Measurements from ENCODE around the gene HAUS7. TPM values are rescaled to one million over a fixed set of nuclear protein-coding genes. Genes with fewer than 3 reads are reported as not detected.

HAUS7 gene
- total RNA-seq, 1 experiment from 2014 or later = 46.5 TPM

DNA sequence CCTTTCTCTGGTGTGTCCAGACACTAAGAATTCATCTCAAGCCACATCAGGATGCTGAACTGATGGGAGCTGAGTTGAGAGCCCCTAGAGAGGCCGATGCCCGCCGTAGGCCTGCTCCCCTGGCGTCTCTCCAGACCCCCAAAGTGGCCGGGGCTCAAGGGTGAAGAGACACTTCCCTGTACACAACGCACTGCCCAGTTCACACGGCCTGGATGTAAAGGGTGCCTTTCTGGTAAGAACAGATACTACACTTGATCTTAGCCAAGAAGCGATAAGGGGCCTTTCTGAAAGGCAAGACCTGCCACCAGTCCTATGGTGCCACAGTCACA, 19.5 kb downstream of the HAUS7 start:
- H3K4me3 Mint-ChIP-seq = no peak overlapping the region
- no peaks in the 10 kb centered on the region for H3K27me3 Mint-ChIP-seq (ENCODE audit: low read depth)
- ChIA-PET POLR2A (no interaction called here), CTCF (no interaction called here)
- TF ChIP-seq NR3C1 (CRISPR knock-in tag; conservative IDR thresholded peaks at IDR 0.05; ENCODE audit: low read depth) (no peak), ETV6 (CRISPR knock-in tag; IDR thresholded peaks at IDR 0.05) (no peak), ZNF396 (CRISPR knock-in tag; IDR thresholded peaks at IDR 0.05; ENCODE audit: borderline replicate concordance) (no peak), TCF7 (CRISPR knock-in tag; IDR thresholded peaks at IDR 0.05; ENCODE audit: low read depth) (no peak), CBFB (CRISPR knock-in tag; IDR thresholded peaks at IDR 0.05; ENCODE audit: low read depth) (no peak), NFATC4 (CRISPR knock-in tag; IDR thresholded peaks at IDR 0.05) (no peak), NR1H2 (CRISPR knock-in tag; IDR thresholded peaks at IDR 0.05) (no peak)
- TF ChIP-seq, protein P1, sequence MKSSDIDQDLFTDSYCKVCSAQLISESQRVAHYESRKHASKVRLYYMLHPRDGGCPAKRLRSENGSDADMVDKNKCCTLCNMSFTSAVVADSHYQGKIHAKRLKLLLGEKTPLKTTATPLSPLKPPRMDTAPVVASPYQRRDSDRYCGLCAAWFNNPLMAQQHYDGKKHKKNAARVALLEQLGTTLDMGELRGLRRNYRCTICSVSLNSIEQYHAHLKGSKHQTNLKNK (CRISPR knock-in tag; IDR thresholded peaks at IDR 0.05) = no peak
- TF ChIP-seq, protein P2, sequence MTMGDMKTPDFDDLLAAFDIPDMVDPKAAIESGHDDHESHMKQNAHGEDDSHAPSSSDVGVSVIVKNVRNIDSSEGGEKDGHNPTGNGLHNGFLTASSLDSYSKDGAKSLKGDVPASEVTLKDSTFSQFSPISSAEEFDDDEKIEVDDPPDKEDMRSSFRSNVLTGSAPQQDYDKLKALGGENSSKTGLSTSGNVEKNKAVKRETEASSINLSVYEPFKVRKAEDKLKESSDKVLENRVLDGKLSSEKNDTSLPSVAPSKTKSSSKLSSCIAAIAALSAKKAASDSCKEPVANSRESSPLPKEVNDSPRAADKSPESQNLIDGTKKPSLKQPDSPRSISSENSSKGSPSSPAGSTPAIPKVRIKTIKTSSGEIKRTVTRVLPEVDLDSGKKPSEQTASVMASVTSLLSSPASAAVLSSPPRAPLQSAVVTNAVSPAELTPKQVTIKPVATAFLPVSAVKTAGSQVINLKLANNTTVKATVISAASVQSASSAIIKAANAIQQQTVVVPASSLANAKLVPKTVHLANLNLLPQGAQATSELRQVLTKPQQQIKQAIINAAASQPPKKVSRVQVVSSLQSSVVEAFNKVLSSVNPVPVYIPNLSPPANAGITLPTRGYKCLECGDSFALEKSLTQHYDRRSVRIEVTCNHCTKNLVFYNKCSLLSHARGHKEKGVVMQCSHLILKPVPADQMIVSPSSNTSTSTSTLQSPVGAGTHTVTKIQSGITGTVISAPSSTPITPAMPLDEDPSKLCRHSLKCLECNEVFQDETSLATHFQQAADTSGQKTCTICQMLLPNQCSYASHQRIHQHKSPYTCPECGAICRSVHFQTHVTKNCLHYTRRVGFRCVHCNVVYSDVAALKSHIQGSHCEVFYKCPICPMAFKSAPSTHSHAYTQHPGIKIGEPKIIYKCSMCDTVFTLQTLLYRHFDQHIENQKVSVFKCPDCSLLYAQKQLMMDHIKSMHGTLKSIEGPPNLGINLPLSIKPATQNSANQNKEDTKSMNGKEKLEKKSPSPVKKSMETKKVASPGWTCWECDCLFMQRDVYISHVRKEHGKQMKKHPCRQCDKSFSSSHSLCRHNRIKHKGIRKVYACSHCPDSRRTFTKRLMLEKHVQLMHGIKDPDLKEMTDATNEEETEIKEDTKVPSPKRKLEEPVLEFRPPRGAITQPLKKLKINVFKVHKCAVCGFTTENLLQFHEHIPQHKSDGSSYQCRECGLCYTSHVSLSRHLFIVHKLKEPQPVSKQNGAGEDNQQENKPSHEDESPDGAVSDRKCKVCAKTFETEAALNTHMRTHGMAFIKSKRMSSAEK (CRISPR knock-in tag; IDR thresholded peaks at IDR 0.05; ENCODE audit: borderline replicate concordance) = no peak
- TF ChIP-seq, protein P3, sequence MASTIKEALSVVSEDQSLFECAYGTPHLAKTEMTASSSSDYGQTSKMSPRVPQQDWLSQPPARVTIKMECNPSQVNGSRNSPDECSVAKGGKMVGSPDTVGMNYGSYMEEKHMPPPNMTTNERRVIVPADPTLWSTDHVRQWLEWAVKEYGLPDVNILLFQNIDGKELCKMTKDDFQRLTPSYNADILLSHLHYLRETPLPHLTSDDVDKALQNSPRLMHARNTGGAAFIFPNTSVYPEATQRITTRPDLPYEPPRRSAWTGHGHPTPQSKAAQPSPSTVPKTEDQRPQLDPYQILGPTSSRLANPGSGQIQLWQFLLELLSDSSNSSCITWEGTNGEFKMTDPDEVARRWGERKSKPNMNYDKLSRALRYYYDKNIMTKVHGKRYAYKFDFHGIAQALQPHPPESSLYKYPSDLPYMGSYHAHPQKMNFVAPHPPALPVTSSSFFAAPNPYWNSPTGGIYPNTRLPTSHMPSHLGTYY (CRISPR knock-in tag; IDR thresholded peaks at IDR 0.05) = no peak
- TF ChIP-seq, protein P4, sequence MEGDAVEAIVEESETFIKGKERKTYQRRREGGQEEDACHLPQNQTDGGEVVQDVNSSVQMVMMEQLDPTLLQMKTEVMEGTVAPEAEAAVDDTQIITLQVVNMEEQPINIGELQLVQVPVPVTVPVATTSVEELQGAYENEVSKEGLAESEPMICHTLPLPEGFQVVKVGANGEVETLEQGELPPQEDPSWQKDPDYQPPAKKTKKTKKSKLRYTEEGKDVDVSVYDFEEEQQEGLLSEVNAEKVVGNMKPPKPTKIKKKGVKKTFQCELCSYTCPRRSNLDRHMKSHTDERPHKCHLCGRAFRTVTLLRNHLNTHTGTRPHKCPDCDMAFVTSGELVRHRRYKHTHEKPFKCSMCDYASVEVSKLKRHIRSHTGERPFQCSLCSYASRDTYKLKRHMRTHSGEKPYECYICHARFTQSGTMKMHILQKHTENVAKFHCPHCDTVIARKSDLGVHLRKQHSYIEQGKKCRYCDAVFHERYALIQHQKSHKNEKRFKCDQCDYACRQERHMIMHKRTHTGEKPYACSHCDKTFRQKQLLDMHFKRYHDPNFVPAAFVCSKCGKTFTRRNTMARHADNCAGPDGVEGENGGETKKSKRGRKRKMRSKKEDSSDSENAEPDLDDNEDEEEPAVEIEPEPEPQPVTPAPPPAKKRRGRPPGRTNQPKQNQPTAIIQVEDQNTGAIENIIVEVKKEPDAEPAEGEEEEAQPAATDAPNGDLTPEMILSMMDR (IDR thresholded peaks at IDR 0.05) = no peak
- DNase-seq (ENCODE audit: low spot score) = no peak
- H3K27ac Mint-ChIP-seq = no peak overlapping the region
- H3K9me3 Mint-ChIP-seq = no peaks in the 10 kb centered on the region
- peaks cover 3% of the 10 kb centered on the region for H3K36me3 Mint-ChIP-seq
- H3K4me1 Mint-ChIP-seq = no peaks in the 10 kb centered on the region
- no peak for ATAC-seq

DNA sequence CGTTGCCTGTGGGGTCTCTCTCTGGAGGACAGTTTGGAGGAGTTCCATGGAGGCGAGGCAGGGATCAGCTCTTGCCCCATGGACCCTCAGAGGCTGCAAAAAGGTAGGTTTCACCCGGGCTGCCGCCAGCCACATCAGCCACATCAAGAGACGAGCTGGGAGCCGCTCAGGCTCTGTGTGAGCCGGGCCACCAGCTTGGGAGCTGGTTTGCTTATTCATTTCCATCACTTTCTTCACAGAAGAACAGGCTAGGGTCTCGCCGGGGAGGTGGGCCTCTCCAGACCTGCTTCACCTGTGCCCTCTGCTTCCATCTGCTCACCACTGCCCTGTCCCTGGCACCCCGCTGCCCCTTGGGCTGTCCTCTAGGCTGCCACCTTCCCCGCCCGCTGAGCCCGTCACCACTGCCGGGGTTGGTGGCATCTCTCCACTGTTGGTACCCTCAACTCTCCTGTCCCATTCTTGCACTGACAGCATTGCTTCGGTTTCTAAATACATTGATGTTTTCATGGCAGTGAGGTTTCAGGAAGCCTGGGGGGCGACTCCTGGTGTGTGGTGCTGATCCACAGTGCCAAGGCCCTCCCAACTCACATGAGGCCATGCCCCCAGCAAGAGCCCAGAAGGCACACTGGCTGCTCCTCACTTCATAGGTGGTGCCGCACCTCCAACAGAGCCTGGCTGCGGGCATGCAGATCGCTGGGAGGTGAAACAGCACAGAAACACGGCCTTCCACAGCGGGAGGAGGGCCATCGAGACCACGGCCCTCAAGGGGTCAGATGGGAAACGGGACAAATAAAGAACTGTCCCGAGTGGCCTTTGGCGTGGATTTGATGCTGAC, 20.0 kb downstream of the HAUS7 start:
- CTCF ChIA-PET = interaction anchor here (0.8 kb wide), 1 partner anchor 44 kb away, joined by 3 read pairs; the partner anchor contains the start of gene BGN
- Mint-ChIP-seq H3K27ac (no peak overlapping the region), H3K27me3 (ENCODE audit: low read depth) (no peaks in the 10 kb centered on the region), H3K4me1 (no peaks in the 10 kb centered on the region), H3K4me3 (no peak overlapping the region), H3K9me3 (no peaks in the 10 kb centered on the region), H3K36me3 (peaks cover 3% of the 10 kb centered on the region)
- no peak for DNase-seq (ENCODE audit: low spot score)
- no peak for ATAC-seq
- POLR2A ChIA-PET = no interaction called here
- no peak for TF ChIP-seq KAT7 (CRISPR knock-in tag; IDR thresholded peaks at IDR 0.05; ENCODE audit: borderline replicate concordance)
- no peak for TF ChIP-seq HMGA2 (CRISPR knock-in tag; IDR thresholded peaks at IDR 0.05)
- no peak for TF ChIP-seq NR3C1 (CRISPR knock-in tag; conservative IDR thresholded peaks at IDR 0.05; ENCODE audit: low read depth)
- no peak for TF ChIP-seq CREM (CRISPR knock-in tag; IDR thresholded peaks at IDR 0.05)
- TF ChIP-seq, protein P3 (CRISPR knock-in tag; IDR thresholded peaks at IDR 0.05) = no peak
- no peak for TF ChIP-seq SMAD3 (CRISPR knock-in tag; IDR thresholded peaks at IDR 0.05; ENCODE audit: borderline replicate concordance)
- no peak for TF ChIP-seq ELF4 (CRISPR knock-in tag; IDR thresholded peaks at IDR 0.05; ENCODE audit: low read depth)
- TF ChIP-seq, protein P1 (CRISPR knock-in tag; IDR thresholded peaks at IDR 0.05) = no peak
- TF ChIP-seq ZNF138 (CRISPR knock-in tag; conservative IDR thresholded peaks at IDR 0.05) = no peak
- no peak for TF ChIP-seq FOXJ3 (CRISPR knock-in tag; IDR thresholded peaks at IDR 0.05; ENCODE audit: borderline replicate concordance)
- no peak for TF ChIP-seq GTF2I (CRISPR knock-in tag; conservative IDR thresholded peaks at IDR 0.05)
- no peak for TF ChIP-seq MYBL2 (CRISPR knock-in tag; IDR thresholded peaks at IDR 0.05)
- TF ChIP-seq, protein P5, sequence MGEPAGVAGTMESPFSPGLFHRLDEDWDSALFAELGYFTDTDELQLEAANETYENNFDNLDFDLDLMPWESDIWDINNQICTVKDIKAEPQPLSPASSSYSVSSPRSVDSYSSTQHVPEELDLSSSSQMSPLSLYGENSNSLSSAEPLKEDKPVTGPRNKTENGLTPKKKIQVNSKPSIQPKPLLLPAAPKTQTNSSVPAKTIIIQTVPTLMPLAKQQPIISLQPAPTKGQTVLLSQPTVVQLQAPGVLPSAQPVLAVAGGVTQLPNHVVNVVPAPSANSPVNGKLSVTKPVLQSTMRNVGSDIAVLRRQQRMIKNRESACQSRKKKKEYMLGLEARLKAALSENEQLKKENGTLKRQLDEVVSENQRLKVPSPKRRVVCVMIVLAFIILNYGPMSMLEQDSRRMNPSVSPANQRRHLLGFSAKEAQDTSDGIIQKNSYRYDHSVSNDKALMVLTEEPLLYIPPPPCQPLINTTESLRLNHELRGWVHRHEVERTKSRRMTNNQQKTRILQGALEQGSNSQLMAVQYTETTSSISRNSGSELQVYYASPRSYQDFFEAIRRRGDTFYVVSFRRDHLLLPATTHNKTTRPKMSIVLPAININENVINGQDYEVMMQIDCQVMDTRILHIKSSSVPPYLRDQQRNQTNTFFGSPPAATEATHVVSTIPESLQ (CRISPR knock-in tag; IDR thresholded peaks at IDR 0.05) = no peak
- no peak for TF ChIP-seq SP1 (CRISPR knock-in tag; conservative IDR thresholded peaks at IDR 0.05)

Measured in WTC11 (cell line).